Measurements from ENCODE around the gene C12orf54.
"Not testable (repeated sequence)": the region's sequence is repeated elsewhere in the genome, so short reads cannot be mapped to it uniquely, and the experiment has no call there.

DNA sequence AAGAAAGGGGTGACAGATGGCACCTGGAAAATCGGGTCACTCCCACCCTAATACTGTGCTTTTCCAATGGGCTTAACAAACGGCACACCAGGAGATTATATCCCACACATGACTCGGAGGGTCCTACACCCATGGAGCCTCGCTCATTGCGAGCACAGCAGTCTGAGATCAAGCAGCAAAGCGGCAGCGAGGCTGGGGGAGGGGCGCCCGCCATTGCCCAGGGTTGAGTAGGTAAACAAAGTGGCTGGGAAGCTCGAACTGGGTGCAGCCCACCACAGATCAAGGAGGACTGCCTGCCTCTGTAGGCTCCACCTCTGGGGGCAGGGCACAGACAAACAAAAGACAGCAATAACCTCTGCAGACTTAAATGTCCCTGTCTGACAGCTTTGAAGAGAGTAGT is 48.3 kb upstream of the C12orf54 start:
- not testable (repeated sequence) for TF ChIP-seq CTCF, POLR2A (IDR thresholded peaks at IDR 0.05)

All from vagina (tissue), 2 donors.